Measurements from ENCODE around the gene PTPN4. TPM values are rescaled to one million over a fixed set of nuclear protein-coding genes. Genes with fewer than 3 reads are reported as not detected.

Gene PTPN4
- polyA plus RNA-seq, 4 donors = 15.3 to 24.1 (median 20.9) TPM

GRCh38 chr2:119852214-119852613, 92.5 kb downstream of the PTPN4 start:
- DNase-seq (ENCODE audit: low read depth in 4 of 4, low spot score in 3 of 4) = no peak

GRCh38 chr2:119853777-119854399, 94.2 kb downstream of the PTPN4 start:
- no peak for DNase-seq (ENCODE audit: low read depth in 4 of 4, low spot score in 3 of 4)

DNA sequence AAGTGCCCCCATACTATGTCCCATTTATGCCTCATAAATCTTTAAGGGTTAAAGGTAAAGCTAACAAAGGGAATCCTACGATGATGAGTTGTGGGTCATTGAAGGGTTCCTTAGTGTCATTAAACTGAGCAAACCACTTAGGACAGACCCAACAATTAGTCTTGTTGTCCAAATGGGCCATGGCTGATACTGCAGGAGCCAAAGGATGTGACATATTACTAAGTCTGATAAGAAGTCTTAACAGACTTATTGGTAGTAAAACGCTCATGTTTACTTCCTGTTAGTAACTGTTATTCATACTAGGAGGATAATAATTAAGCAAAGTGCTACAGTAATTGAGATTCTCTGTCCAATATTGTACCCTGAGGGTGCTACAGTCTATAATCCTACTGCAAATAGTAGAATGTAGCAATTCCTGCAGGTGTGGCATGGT, 96.8 kb downstream of the PTPN4 start:
- DNase-seq (ENCODE audit: low read depth in 4 of 4, low spot score in 3 of 4) = no peak

DNA sequence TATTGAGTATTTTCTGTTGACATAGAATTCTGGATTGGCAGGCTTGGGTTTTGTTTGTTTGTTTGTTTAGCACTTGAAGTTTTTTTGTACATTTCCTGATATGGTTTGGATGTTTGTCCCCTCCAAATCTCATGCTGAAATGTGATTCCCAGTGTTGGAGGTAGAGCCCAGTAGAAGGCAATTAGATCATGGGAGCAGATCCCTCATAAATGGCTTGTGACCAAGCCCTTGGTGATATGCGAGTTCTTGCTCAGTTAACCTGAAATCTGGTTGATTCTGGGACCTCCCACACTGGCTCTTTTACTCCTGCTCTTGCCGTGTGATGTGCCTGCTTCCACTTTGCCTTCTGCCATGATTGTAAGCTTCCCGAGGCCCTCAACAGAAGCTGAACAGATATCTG, 98.0 kb downstream of the PTPN4 start:
- DNase-seq (ENCODE audit: low read depth in 4 of 4, low spot score in 3 of 4) = no peak

DNA sequence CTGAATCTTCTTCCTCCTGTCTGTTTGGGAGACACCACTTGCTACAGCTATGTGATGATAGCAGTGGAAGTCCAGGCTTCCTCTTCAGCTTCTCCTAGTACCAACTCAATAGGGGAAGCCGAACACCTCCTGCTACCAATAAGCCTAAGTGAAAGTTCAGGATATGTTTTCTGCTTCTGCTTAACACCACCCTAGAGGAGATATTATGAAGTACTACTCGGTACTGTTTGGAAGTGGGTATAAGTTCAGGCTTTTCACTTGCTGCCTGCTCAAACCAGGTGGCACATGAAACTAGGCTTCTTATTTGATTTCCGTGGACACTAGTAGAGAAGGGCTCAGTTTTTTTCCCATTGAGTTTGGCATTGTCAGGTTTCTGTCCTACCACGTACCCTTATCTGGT, 99.8 kb downstream of the PTPN4 start:
- DNase-seq (ENCODE audit: low read depth in 4 of 4, low spot score in 3 of 4) = no peak

DNA sequence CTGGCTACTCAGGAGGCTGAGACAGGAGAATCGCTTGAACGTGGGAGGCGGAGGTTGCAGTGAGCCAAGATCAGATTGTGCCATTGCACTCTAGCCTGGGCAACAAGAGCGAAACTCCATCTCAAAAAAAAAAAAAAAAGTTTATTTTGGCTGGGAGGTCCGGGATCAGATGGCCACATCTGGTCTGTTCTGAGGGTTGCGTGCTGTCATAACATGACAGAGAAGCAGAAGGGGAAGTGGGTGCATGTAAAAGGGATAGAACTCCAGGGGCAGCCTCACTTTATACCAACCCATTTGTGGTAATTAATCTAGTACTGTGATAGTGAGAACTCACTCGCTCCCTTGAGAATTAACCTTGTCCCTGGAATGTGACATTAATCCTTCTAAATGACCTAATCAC, 101.2 kb downstream of the PTPN4 start:
- DNase-seq (ENCODE audit: low read depth in 4 of 4, low spot score in 3 of 4) = no peak

DNA sequence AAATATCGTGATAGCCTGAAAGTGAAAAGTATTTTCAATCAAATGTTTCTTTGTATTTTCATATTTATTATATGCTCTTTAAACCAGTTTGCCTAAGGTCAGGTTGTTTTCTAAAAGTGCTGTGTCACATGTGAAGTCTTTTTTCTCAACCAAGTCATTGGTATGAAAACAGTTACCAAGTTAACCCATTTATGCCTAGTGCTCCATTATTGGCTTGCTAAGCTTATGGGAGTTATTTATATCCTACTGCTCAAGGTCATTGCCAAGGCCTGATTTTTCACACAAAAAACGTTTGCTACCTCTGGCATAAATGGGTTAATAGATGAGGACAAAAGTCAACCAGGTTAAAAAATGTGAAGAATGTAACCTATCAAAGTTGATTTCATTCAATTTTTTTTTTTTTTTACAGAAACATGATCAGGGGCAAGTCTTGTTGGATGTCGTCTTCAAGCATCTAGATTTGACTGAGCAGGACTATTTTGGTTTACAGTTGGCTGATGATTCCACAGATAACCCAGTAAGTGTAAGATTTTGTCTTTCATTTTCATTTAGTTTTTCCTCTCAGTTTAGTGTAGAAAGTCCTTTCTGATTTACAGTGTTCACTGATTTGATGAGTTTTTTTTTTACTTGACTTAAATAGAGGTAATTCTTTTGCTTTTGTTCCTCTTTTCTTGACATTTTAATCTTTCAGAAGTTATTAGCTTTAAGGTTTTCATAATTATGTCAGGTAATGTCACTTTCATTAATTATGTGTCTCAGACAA, 102.6 kb downstream of the PTPN4 start:
- DNase-seq (ENCODE audit: low read depth in 4 of 4, low spot score in 3 of 4) = no peak

DNA sequence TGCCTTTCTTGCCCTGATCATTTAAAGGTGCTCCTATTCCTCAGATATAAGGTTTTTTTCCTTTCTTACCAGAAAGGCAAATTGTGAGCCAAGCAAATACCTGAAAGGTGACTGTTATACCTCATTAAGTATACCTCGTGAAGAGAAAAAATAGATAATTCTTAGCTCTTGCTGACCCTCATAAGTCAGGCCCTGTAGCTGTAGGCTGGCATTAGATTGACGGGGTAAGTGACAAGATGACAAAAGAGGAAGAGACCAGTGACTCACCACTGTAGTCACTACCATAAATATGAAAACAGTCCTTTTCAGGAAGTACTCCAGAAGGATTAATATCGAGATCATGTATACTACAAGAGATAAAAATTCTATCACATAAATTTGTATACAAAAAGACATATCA, 104.6 kb downstream of the PTPN4 start:
- DNase-seq (ENCODE audit: low read depth in 4 of 4, low spot score in 3 of 4) = no peak

- DNase-seq (ENCODE audit: low read depth in 4 of 4, low spot score in 3 of 4) = no peak
These were observed 112.0 kb downstream of the PTPN4 start for GRCh38 chr2:119871725-119872124.

- no peak for DNase-seq (ENCODE audit: low read depth in 4 of 4, low spot score in 3 of 4)
These were observed 113.9 kb downstream of the PTPN4 start for GRCh38 chr2:119873350-119874315.

GRCh38 chr2:119879502-119879901, 119.8 kb downstream of the PTPN4 start:
- peak in 2 of 4 donors; percentile 6 to 14 for DNase-seq (ENCODE audit: low read depth in 4 of 4, low spot score in 3 of 4)

GRCh38 chr2:119888680-119889079, 129.0 kb downstream of the PTPN4 start:
- no peak for DNase-seq (ENCODE audit: low read depth in 4 of 4, low spot score in 3 of 4)

DNA sequence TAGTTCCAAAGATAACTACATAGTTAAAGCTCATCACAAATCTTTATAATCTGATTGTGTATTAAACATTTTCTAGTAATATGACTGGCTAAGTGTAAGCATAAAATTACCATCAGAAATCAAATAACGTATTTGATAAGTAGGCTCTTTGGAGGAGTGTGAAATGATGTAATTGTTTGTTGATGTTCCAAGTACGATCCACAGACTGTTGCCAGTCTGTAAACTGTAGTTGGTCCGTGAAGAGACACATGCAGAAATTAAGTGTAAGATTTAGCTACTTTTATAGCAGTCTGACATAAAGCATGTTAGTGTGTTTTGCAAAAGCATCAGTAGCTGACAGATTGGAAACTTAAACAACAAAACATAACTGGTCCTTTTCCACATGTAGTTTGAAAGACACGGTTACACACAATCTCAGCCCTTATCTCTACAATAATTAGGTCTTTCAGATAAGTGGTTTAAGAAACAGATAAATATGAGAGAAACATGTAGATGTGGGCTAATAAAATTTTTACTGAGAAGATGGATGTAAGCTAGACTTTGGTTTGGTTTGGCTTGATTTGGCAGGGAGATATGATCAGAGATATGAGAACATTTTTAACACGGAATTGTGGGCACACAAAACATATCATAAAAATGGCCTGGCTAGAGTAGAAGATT, 138.1 kb downstream of the PTPN4 start:
- DNase-seq (ENCODE audit: low read depth in 4 of 4, low spot score in 3 of 4) = no peak

DNA sequence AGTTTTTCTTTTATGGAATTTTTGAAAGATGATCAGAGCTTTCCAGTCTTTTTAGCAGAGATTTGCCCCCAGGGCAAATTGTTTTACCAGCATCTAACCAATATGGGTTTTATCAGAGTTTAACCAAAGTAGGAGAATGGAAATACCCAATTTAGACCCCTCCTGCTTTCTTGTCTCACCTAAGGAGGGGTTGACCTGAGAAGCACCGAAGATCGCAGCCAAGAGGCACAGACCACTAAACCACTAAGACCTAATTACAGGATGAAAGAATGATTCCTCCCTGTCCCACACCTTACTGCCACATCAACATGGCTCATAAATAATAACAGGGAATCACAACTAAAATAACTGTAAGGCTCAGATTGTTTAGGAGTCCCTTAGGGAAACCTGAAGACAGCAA, 141.3 kb downstream of the PTPN4 start:
- no peak for DNase-seq (ENCODE audit: low read depth in 4 of 4, low spot score in 3 of 4)

DNA sequence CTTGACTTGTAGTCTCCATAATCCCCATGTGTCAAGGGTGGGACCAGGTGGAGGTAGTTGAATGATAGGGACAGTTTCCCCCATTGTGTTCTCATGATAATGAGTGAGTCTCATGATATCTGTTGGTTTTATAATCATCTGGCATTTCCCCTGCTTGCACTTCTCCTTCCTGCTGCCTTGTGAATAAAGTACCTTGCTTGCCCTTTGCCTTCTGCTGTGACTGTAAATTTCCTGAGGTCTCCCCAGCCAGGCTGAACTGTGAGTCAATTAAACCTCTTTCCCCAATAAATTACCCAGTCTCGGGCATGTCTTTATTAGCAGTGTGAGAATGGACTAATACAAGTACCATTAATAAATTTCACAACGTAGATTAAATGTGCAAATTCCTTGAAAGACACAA, 150.8 kb downstream of the PTPN4 start:
- DNase-seq (ENCODE audit: low read depth in 4 of 4, low spot score in 3 of 4) = no peak

- no peak for DNase-seq (ENCODE audit: low read depth in 4 of 4, low spot score in 3 of 4)
These were observed 154.5 kb downstream of the PTPN4 start for GRCh38 chr2:119914266-119914665.

DNA sequence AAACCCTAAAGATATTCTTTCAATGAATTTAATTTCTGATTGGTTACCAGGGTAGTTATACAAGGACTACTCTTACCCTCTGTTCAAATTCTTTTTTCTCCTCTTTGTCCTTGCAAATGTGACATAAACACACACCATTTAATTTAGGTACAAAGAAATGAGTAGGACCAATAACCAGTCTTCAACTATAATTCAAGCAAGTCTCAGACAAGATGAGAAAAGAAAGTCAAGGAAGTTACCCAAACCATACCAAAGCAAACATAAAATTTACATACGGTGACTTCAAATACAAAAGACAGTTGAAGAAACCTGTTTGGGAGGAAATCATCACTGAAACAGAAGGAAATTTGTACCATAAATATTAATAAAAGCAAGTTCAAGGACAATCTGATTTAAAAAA, 162.1 kb downstream of the PTPN4 start:
- no peak for DNase-seq (ENCODE audit: low read depth in 4 of 4, low spot score in 3 of 4)

DNA sequence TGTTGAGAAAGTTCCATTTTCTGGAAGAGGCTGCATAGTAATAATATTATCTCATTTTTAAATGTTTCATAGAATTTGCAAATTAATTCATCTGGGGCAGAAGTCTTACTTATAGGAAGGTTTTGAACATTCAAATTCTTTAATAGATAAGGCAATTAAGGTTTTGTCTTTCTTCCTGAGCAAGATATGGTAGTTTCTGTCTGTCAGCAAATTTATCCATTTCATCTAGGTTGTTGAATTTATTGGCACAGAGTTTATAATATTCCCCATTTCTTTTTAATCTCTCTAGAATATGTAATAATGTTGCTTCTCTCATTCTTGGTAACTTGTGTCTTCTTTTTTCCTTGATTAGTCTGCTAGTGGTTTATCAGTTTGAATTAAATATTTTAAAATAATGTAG, 163.0 kb downstream of the PTPN4 start:
- no peak for DNase-seq (ENCODE audit: low read depth in 4 of 4, low spot score in 3 of 4)

GRCh38 chr2:119929537-119929936, 169.8 kb downstream of the PTPN4 start:
- DNase-seq (ENCODE audit: low read depth in 4 of 4, low spot score in 3 of 4) = no peak

DNA sequence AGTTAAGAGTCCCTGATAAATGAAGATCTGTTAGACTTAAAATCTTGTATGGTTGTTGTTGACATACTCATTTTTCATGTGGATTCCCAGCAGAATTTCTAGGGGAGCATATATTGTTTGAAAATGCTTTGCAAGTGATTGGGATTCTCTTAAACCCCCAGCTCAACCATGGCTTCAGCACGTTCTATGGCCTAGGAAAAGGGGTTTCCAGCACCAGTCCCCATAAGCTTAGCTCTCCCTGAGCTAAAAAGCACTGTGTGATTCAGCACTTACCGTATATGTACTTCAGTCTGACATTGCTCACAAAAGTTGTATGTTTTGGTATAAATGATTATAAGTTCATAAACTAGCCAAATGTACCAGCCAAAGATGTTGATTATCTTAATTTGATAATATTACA, 173.1 kb downstream of the PTPN4 start:
- DNase-seq (ENCODE audit: low read depth in 4 of 4, low spot score in 3 of 4) = no peak

DNA sequence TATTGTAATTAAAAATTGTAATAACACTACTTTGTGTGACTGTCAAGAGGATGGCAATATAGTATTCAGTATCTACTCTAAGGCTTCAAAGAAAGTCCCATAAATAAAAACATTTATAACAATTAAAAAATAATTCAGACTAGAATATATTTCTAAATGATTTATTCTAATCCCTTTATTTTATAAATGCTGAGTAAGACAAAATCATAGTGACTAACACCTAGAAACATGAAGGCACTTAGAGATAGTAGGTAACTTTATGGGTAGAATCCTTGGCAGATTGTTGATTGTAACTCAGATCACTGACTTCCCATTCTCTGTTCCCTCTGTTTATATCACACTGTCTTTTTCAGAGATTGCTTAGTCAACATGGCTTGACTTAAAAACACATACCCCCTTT, 174.6 kb downstream of the PTPN4 start:
- DNase-seq (ENCODE audit: low read depth in 4 of 4, low spot score in 3 of 4) = no peak

Data from left renal pelvis (tissue), 4 donors.